ENCODE results near the gene AIG1.
"Not testable (repeated sequence)": the region's sequence is repeated elsewhere in the genome, so short reads cannot be mapped to it uniquely, and the experiment has no call there.

AIG1 gene

DNA sequence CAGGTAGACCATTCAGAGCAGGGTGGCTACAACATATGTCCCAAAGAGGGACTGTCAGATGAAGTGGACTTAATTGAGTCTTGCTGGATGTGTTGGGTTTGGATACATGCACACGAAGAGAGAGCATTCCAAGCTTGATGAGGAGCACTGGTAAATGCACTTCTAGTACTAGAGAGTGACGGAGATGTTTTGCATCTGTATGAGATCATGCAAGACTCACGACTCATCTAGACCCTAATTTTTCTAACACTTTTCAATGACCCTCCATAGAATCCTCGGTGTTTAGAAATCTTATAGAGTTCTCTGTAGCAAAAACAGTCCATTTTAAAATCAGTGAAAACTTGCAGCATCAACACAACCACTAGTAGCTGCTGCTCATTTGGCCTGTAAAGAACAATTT, 4.8 kb upstream of the AIG1 start:
- no peak for DNase-seq (ENCODE audit: low read depth in 3 of 3, low spot score in 1 of 3)

DNA sequence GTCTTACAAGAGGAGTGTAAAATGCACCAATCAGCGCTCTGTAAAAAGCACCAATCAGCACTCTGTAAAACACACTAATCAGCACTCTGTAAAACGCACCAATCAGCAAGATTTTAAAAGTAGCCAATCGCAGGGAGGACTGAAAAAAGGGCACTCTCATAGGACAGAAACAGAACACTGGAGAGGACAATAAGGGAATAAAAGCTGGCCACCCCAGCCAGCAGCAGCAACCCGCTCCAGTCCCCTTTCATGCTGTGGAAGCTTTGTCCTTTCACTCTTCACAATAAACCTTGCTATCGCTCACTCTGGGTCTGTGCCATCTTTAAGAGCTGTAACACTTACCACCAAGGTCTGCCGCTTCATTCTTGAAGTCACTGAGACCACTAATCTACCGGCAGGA, 1.7 kb upstream of the AIG1 start:
- DNase-seq (ENCODE audit: low read depth in 3 of 3, low spot score in 1 of 3): no peak

GRCh38 chr6:143059663-143060353, 881 bp upstream of the AIG1 start:
- no peak for DNase-seq (ENCODE audit: low read depth in 3 of 3, low spot score in 1 of 3)

DNA sequence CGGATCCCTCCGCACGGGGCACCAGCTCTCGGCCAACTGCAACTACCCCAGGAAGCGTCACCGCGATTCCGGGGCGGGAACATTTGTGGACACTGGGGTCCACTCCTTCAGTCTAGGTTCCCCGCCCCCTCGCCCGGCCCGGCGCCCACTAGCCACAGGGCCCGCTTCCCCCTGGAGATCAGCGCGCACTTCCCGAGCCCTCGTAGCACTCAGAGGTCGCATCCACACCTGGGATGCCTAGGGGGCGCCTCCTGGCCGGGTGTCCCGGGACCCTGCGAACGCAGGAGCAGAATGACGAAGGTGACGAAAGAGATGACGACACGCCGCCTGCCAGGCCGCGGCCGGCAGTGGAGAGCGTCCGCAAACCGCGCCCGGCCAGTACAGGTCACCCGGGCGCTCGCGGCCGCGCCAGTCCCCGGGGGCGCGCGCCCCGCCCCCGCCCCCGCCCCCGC, 309 bp upstream of the AIG1 start:
- peak; percentile 22 to 41 (median 38) for DNase-seq (ENCODE audit: low read depth in 3 of 3, low spot score in 1 of 3)

- DNase-seq (ENCODE audit: low read depth in 3 of 3, low spot score in 1 of 3): no peak
These were observed 1.1 kb downstream of the AIG1 start for GRCh38 chr6:143061597-143062385.

DNA sequence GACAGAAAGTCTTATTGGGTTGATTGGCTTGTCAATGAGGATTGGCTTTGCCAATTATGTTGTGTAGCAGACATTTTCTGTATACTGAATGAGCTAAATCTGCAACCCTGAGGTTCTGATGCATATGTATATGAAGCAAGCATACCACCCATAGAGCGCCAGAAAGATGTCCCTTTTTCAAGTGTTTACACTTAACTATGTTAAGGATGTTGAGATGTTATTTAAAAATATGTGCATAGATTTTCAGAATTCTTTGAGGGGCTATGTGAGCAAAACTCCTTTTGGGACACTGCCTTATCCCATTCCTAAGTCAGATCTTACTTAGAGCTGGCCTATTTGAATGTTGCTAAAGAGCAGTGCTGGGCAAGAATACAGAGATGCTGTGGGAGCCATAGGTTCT, 1.9 kb downstream of the AIG1 start:
- DNase-seq (ENCODE audit: low read depth in 3 of 3, low spot score in 1 of 3): no peak

DNA sequence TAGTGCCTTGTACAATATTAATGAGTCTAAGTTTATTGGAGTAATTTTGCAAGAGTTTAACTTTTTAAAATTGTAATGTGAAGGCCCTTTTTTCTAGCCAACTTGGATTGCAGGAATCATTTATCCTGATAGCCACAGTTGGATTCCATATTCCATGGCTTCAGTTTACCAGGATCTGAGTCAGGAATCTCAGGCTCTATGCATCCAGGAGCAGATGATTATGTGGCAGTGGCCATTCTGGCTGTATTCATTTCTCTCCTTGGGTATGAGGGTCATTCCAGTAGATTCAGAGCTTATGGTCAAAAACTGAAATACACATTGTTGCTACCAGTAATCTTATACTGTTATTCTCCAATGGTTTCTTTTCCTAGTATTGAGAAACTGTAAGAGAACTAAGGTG, 2.9 kb downstream of the AIG1 start:
- DNase-seq (ENCODE audit: low read depth in 3 of 3, low spot score in 1 of 3): no peak

GRCh38 chr6:143064271-143064670, 3.6 kb downstream of the AIG1 start:
- DNase-seq (ENCODE audit: low read depth in 3 of 3, low spot score in 1 of 3): no peak

- no peak for DNase-seq (ENCODE audit: low read depth in 3 of 3, low spot score in 1 of 3)
These were observed 4.4 kb downstream of the AIG1 start for GRCh38 chr6:143064951-143065683.

DNA sequence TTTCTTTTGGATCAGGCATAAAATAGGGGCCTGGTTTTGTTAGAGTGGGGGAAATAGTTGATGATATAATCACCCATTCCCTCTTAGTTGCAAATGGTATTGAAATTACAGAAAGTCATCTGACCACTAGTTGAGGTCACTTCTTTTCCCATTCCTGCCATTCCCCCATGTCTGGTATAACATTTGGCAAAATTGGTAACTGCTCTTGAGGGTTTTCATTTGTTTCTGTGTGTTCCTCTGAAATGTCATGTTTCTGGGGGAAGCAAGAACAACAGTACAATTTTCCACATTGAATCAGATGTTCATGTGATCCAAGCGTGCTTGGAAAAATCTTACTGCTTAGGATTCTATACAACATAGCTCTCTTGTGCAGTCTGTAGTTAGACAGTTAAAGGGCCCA, 7.3 kb downstream of the AIG1 start:
- DNase-seq (ENCODE audit: low read depth in 3 of 3, low spot score in 1 of 3): no peak

DNA sequence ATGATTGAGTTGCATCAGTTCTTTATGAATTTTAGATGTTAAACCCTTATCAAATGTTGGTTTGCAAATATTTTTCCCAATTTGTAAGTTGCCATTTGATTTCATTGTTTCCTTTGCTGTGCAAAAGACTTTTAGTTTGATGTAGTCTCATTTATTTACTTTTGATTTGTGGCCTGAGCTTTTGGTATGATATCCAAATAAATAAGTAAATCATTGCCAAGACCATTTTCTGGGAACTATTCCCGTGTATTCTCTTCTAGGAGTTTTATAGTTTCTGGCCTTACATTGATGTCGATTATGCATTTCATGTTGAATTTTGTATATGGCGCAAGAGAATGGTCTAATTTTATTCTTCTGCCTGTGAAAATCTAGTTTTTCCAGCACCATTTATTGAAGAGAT, 13.4 kb downstream of the AIG1 start:
- DNase-seq (ENCODE audit: low read depth in 3 of 3, low spot score in 1 of 3): no peak

DNA sequence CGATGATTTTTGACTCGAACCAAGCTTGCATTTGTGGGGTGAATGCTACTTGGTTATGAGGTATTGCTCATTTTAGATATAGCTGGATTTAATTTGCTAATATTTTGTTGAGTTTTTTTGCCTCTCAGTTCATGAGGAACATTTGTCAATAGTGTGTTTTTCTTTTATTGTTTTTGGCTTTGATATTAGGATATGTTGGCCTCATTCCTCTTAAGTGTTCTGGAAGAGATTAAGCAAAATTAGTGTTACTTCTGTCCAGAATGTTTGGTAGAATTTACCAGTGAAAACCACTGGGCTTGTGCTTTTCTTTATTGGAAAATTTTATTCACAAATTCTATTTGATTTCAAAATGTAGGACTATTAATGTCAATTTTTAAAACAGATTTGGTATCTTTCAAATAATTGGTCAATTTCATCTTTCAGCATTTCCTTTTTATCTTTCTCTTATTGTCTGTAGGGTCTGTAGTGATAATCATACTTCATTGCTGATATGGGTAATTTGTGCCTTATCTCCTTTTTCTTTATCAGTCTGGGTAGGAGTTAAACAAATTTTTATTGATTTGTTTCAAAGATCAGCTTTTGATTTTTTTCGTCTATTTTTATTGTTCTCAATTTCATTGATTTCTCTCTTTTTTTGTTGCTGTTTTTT, 14.1 kb downstream of the AIG1 start:
- no peak for DNase-seq (ENCODE audit: low read depth in 3 of 3, low spot score in 1 of 3)

GRCh38 chr6:143078468-143079324, 18.0 kb downstream of the AIG1 start:
- no peak for DNase-seq (ENCODE audit: low read depth in 3 of 3, low spot score in 1 of 3)

GRCh38 chr6:143079325-143079640, 18.6 kb downstream of the AIG1 start:
- DNase-seq (ENCODE audit: low read depth in 3 of 3, low spot score in 1 of 3): no peak

GRCh38 chr6:143082274-143082673, 21.6 kb downstream of the AIG1 start:
- not testable (repeated sequence) for DNase-seq (ENCODE audit: low read depth in 3 of 3, low spot score in 1 of 3)

- DNase-seq (ENCODE audit: low read depth in 3 of 3, low spot score in 1 of 3): not testable (repeated sequence)
These were observed 23.3 kb downstream of the AIG1 start for GRCh38 chr6:143084019-143084418.

DNA sequence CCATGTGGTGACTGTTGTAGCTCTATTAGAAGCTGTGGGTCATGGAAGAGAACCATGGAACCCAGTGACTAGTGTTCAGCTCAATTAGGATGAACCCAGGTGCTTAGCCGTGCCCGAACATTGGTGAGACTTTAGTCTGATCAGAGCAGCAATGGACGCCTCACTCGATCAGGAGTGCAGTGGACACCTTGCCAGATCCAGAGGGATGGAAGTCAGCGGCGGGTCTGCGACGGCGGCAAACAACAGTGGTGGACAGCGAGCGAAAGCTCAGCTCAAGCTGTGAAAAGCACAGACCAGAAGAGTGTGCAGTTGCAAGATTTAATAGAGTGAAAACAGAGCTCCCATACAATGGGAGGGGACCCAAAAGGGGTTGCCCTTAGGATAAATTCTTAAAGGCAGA, 26.6 kb downstream of the AIG1 start:
- not testable (repeated sequence) for DNase-seq (ENCODE audit: low read depth in 3 of 3, low spot score in 1 of 3)

- DNase-seq (ENCODE audit: low read depth in 3 of 3, low spot score in 1 of 3): no peak
These were observed 27.2 kb downstream of the AIG1 start for GRCh38 chr6:143087856-143088255.

DNA sequence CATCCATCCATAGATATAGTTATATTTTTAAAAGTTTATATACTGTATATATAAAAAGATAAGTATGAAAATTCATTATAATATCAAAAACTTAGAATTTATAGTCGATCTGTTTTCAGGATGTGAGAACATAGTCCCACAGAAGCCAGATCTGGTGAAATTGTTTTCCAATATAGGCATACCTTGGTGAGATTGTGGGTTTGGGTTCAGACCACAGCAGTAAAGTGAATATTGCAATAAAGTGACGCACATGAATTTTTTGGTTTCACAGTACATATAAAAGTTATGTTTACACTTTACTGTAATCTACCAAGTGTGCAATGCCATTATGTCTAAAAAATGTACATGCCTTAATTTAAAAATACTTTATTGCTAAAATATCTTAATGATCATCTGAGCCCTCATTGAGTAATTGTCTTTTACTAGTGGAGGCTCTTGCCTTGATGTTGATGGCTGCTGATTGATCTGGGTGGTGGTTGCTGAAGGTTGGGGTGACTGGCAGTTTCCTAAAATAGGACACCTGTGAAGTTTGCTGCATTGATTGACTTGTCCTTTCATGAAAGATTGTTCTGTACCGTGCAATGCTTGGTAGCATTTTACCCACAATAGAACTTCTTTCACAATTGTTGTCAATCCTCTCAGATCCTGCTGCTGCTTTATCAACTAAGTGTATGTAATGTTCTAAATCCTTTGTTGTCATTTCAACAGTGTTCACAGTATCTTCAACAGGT, 29.8 kb downstream of the AIG1 start:
- DNase-seq (ENCODE audit: low read depth in 3 of 3, low spot score in 1 of 3): no peak

GRCh38 chr6:143092768-143093167, 32.1 kb downstream of the AIG1 start:
- no peak for DNase-seq (ENCODE audit: low read depth in 3 of 3, low spot score in 1 of 3)
